Measurements from ENCODE around the gene ELFN1.

Gene ELFN1

GRCh38 chr7:1675673-1676549 lies 5.8 kb downstream of the ELFN1 start:
- no peak for DNase-seq (ENCODE audit: low read depth in 2 of 2)

- no peak for DNase-seq (ENCODE audit: low read depth in 2 of 2)
Measured at GRCh38 chr7:1676550-1677078, 6.5 kb downstream of the ELFN1 start.

- no peak for DNase-seq (ENCODE audit: low read depth in 2 of 2)
Measured at GRCh38 chr7:1677206-1678080, 7.4 kb downstream of the ELFN1 start.

- no peak for DNase-seq (ENCODE audit: low read depth in 2 of 2)
Measured at GRCh38 chr7:1678081-1678543, 8.0 kb downstream of the ELFN1 start.

GRCh38 chr7:1678571-1679325 lies 8.7 kb downstream of the ELFN1 start:
- DNase-seq (ENCODE audit: low read depth in 2 of 2) = no peak

- no peak for DNase-seq (ENCODE audit: low read depth in 2 of 2)
Measured at GRCh38 chr7:1679326-1679965, 9.4 kb downstream of the ELFN1 start.

- DNase-seq (ENCODE audit: low read depth in 2 of 2) = no peak
Measured at GRCh38 chr7:1679966-1680730, 10.1 kb downstream of the ELFN1 start.

GRCh38 chr7:1681581-1681980 lies 11.5 kb downstream of the ELFN1 start:
- no peak for DNase-seq (ENCODE audit: low read depth in 2 of 2)

GRCh38 chr7:1685000-1685624 lies 15.0 kb downstream of the ELFN1 start:
- no peak for DNase-seq (ENCODE audit: low read depth in 2 of 2)

- no peak for DNase-seq (ENCODE audit: low read depth in 2 of 2)
Measured at GRCh38 chr7:1688542-1688941, 18.5 kb downstream of the ELFN1 start.

- no peak for DNase-seq (ENCODE audit: low read depth in 2 of 2)
Measured at GRCh38 chr7:1689311-1689710, 19.2 kb downstream of the ELFN1 start.

GRCh38 chr7:1690359-1690958 lies 20.4 kb downstream of the ELFN1 start:
- no peak for DNase-seq (ENCODE audit: low read depth in 2 of 2)

- DNase-seq (ENCODE audit: low read depth in 2 of 2) = no peak
Measured at GRCh38 chr7:1691096-1691495, 21.0 kb downstream of the ELFN1 start.

- DNase-seq (ENCODE audit: low read depth in 2 of 2) = no peak
Measured at GRCh38 chr7:1691601-1692514, 21.8 kb downstream of the ELFN1 start.

GRCh38 chr7:1692515-1693418 lies 22.7 kb downstream of the ELFN1 start:
- DNase-seq (ENCODE audit: low read depth in 2 of 2) = no peak

- no peak for DNase-seq (ENCODE audit: low read depth in 2 of 2)
Measured at GRCh38 chr7:1693419-1693990, 23.4 kb downstream of the ELFN1 start.

- DNase-seq (ENCODE audit: low read depth in 2 of 2) = peak; percentile 24 to 25
Measured at GRCh38 chr7:1693991-1694524, 24.0 kb downstream of the ELFN1 start.

All from fibroblast of skin of left biceps (primary cell).